HG02970 (cell line): Measurements from ENCODE around the gene GLRX.

Experiments used
- ATAC-seq: cut with Tn5 transposase; IDR thresholded peaks from one replicate; pipeline ENCODE4 v1.9.1; 2021; ENCODE audit warnings: mild to moderate bottlenecking, moderate library complexity, moderate number of reproducible peaks; ENCODE audit not compliant: unreplicated experiment, low FRiP score

The GLRX gene

DNA sequence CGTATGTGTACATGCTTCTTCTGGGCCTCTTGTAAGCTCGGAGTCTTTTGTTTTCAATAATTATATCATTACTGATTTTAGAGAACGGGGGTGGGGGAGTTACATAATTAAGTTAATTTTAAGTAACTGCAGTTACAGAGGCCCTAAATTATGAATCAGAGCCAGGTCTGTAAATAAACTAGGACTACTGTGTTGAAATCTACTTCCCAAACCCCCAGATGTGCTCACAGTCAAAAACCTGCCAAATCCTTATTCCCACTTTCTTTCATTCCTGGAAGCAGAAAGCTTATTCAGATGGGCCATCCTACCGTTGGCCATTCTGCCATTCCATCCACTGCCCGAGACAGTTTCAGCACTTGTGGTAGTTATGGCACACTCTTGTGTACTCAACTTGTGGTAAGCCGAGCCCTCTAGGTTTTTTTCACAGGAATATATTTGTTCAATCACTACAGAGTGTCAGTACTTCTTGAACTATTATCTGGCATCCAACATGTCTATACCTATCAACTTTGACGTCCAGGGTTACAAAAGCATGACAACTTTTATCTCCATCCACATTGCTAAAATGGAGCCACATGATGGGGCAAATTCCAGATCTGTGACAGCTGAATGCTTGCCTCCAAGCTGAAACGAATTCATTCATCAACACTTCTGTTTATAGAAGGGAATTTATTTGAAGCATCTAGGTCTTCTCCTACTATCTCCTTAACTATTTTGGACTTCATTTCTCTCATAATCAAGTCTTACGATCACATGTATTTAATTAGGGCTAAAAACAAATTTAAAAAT lies 37.8 kb downstream of the GLRX start:
- ATAC-seq = no peak

DNA sequence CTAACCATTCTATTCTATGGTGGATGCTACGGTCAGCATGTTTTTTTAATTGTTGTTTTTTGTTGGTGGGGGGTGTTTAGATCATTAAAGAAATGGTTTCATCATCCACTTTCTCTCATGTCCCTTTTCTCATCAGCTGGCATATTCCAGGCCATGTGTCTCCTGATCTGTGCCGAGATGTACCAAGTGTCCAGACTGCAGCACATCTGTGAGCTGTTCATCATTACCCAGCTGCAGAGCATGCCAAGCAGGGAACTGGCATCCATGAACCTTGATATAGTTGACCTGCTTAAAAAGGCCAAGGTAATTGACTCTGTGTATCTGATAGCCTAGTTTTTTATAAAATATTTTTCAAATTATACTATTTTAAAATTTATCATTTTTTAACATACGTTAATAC lies 38.9 kb downstream of the GLRX start:
- ATAC-seq = no peak

- ATAC-seq = no peak
These were observed 40.3 kb downstream of the GLRX start for GRCh38 chr5:95782181-95782580.

DNA sequence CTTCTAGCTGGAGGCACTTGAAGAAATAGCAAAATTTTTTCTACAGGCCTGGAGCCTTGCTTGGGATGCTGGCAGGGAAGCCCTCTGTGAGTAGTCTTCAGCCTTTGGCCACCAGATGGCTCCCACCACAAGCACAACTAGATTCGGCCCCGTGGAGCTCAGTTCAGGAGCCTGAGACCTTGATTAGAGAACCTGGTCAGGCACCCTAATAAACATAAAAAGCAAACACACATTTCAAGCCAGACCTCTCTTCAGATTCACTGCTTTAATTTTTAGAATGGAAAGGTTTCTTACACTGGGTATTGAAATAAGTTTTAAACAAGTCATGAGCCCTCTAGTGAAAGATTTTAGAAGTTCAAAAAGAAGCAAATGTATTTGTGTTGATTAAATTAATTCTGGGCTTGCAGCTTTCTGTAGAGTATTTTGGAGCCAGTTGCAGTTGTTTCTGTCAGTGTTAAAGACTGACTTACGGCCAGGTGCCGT lies 41.4 kb downstream of the GLRX start:
- peak; percentile 60 for ATAC-seq

DNA sequence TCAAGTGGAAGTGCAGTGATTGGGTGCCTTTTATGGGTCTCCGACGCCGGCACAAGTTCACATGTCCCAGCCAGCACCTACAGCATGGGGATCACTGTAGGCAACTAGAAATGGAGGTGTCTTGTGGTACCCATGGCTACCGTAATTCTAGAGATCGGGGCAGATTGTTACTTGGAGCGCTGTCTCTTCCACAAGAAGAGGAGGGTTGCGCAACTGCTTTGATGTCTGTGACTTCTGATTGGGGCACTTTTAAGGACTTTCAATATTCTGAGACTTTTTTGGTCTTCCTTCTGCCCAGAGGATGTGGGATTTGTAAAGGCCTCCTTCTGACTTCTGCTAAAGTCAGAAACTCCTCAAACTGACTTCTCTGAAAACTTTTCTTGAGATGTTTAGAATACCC lies 41.9 kb downstream of the GLRX start:
- ATAC-seq = no peak

DNA sequence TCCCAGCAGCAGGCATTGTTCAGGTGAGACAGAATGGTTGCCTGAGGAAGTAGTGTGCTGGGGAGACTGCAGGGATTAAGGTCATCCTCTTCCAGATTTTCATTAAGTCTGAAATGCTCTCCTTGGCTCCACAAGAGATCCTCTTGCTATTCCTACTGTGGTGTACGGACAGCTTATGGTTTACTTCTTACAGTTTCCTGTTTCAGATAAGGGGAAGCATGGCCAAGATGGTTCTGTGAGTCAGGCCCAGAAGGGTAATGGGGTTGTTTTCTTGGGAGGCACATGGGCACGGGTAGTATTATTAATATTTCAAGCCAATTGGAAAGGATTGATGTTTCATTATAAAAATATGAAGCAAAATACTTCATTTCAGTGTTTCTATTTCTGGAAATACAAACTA lies 42.9 kb downstream of the GLRX start:
- no peak for ATAC-seq

- ATAC-seq = no peak
These were observed 43.7 kb downstream of the GLRX start for GRCh38 chr5:95778713-95779436.

GRCh38 chr5:95777441-95777840 lies 45.1 kb downstream of the GLRX start:
- ATAC-seq = no peak

GRCh38 chr5:95773335-95774059 lies 49.0 kb downstream of the GLRX start:
- ATAC-seq = no peak

DNA sequence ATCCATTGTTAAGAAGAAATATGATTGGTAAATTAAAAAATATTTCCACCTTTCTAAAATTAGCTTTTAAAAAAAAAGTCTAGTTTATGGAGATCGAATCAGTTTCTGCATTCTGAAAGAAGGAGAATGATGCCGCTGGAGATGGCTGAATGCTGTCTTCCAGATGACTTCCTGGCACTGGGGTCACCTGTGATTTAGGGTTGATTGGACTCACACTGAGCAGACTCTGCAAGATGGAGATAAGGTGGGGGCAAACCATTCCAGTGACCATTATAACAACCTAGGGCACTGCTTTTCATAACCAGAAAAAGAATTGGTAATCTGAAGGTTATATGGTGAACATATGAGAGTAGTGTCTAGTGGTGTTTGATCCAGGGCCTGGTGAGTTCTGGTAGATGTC lies 50.6 kb downstream of the GLRX start:
- ATAC-seq = no peak

GRCh38 chr5:95770830-95771708 lies 51.5 kb downstream of the GLRX start:
- ATAC-seq = no peak

DNA sequence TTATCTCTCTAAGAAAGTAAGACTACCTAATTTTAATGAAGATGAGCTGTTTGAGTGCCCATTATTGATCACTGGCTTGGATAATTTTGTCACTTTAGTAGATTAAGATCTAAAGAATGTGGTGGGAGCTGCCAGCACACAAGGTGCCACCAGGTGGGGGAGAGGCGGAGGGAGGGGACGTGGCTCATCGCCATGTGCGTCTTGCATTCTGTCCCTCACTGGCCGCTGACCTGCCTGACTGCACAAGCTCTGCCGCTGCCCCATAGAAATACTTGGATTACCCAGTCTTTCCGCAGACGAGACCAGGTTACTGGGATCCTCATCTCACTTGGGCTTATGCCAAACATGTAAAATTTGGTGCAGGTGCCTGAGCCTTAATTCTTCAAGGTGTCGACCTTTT lies 53.8 kb downstream of the GLRX start:
- ATAC-seq = no peak

- no peak for ATAC-seq
These were observed 58.6 kb downstream of the GLRX start for GRCh38 chr5:95763941-95764340.
